B cell (primary cell): Measurements from ENCODE around the gene PDE4A.

Experiments
- CTCF ChIP-seq: fragments of 200-600 bp; IDR thresholded peaks from one replicate; pipeline ENCODE4 v1.8.0; 2022; ENCODE audit warnings: antibody characterized with exemption, mild to moderate bottlenecking
- EZH2 ChIP-seq: IDR thresholded peaks from 2 replicates; pipeline ENCODE4 v1.6.1; 2012; ENCODE audit warnings: borderline replicate concordance, low read depth, mild to moderate bottlenecking, moderate library complexity, low read length; ENCODE audit not compliant: insufficient read depth, poor library complexity, severe bottlenecking

DNA sequence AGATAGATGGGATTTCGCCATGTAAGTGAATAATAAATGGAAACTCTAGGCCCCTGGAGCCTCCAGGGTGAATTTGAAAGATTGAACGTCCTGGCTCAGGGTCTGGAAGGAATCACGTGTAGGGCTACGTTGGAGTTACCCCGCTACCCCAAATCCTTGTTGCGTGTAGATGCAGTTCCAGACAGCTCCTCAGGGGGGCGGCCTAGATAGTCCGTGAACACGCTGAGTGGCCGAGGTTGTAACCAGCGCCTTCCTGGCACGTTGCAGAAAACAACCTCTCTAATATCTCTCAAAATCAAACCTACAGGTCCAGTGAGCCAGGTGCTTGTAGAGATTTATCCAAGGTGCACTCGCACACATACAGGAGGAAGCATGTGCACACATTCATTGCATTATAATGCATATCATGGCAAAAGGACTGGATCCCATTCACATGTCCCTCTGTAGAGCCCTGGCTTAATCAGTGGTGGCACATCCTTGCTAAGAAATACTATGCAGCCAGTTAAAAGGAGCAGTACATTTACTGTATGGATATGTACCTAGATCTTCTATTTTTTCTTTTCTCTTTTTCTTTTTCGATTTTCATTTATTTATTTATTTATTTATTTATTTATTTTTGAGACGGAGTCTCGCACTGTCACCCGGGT lies 85.4 kb downstream of the PDE4A start:
- peak; percentile 81 for TF ChIP-seq CTCF
- TF ChIP-seq EZH2 = no peak
